OCI-LY7 (cell line): ENCODE data around the gene NUBP1. TPM values are rescaled to one million over a fixed set of nuclear protein-coding genes. Genes with fewer than 3 reads are reported as not detected.
"Not testable (repeated sequence)": the region's sequence is repeated elsewhere in the genome, so short reads cannot be mapped to it uniquely, and the experiment has no call there.

Experiments used
- BruUV-seq: library from RNA; stranded (reverse); fragments of 400-500 nt; replicated peaks from 2 replicates; lab custom pipeline; 2021; lab: Mats Ljungman, UMichigan
- CTCF ChIA-PET: fragments of 300-600 bp; sonication (Branson Sonifier 250); formaldehyde crosslinking; loops from one replicate; lab custom pipeline; 2022; ENCODE audit warnings: antibody characterized with exemption; ENCODE audit not compliant: unreplicated experiment; lab: Charles Lee
- POLR2A ChIA-PET: fragments of 300-600 bp; sonication (Branson Sonifier 250); formaldehyde crosslinking; loops from one replicate; lab custom pipeline; 2022; ENCODE audit warnings: antibody characterized with exemption; lab: Charles Lee
- DNase-seq: peaks from one replicate; pipeline ENCODE4 v3.0.0-alpha.2; 2015; ENCODE audit warnings: low spot score
- H2AFZ ChIP-seq: fragments of 200-600 bp; sonication (generic), shearing (Covaris generic); 2 replicates; pipeline ENCODE4 v1.6.1; 2014; ENCODE audit warnings: mild to moderate bottlenecking, antibody characterized with exemption, low read length, moderate library complexity
- H3K27ac ChIP-seq: fragments of 200-600 bp; sonication (generic); 2 replicates; pipeline ENCODE4 v1.5.1; 2014; ENCODE audit warnings: mixed run types, low read depth, mild to moderate bottlenecking, moderate library complexity, low read length, inconsistent platforms; ENCODE audit not compliant: poor library complexity, severe bottlenecking
- H3K36me3 ChIP-seq: fragments of 200-600 bp; sonication (generic); 2 replicates; pipeline ENCODE4 v1.6.1; 2014; ENCODE audit warnings: mild to moderate bottlenecking, antibody characterized with exemption, low read length, moderate library complexity, mixed read lengths; ENCODE audit not compliant: insufficient read depth
- H3K4me1 ChIP-seq: fragments of 200-600 bp; sonication (generic); 2 replicates; pipeline ENCODE4 v1.5.1; 2014; ENCODE audit warnings: mild to moderate bottlenecking, low read length; ENCODE audit not compliant: insufficient read depth, poor library complexity, severe bottlenecking
- H3K4me2 ChIP-seq: fragments of 200-600 bp; sonication (generic); 2 replicates; pipeline ENCODE4 v1.6.1; 2014; ENCODE audit warnings: mild to moderate bottlenecking, low read length
- H3K4me3 ChIP-seq: fragments of 200-600 bp; sonication (generic); 2 replicates; pipeline ENCODE4 v1.5.1; 2014; ENCODE audit warnings: mild to moderate bottlenecking, low read depth, low read length; ENCODE audit not compliant: poor library complexity, severe bottlenecking
- H3K79me2 ChIP-seq: fragments of 200-600 bp; sonication (generic); 2 replicates; pipeline ENCODE4 v1.6.1; 2016; ENCODE audit warnings: low read depth, mild to moderate bottlenecking, low read length, moderate library complexity, mixed read lengths; ENCODE audit not compliant: insufficient read depth
- H3K9me2 ChIP-seq: fragments of 200-600 bp; sonication (generic); 2 replicates; pipeline ENCODE4 v1.6.1; 2016; ENCODE audit warnings: mild to moderate bottlenecking, low read length, mixed read lengths; ENCODE audit not compliant: insufficient read depth
- H3K9me3 ChIP-seq: fragments of 200-600 bp; sonication (generic); 2 replicates; pipeline ENCODE4 v1.6.1; 2014; ENCODE audit warnings: mild to moderate bottlenecking, mixed run types, low read length, mixed read lengths
- H4K20me1 ChIP-seq: fragments of 200-600 bp; sonication (generic); 2 replicates; pipeline ENCODE4 v1.6.1; 2014; ENCODE audit warnings: mild to moderate bottlenecking, antibody characterized with exemption, low read length, moderate library complexity, mixed read lengths; ENCODE audit not compliant: insufficient read depth
- EZH2phosphoT487 ChIP-seq: fragments of 200-600 bp; sonication (generic); IDR thresholded peaks from 2 replicates; pipeline ENCODE4 v1.6.1; 2018; ENCODE audit warnings: low read depth, borderline replicate concordance, mild to moderate bottlenecking, mixed run types, antibody characterized with exemption, low read length, moderate library complexity, mixed read lengths
- intact Hi-C: fragments of 100-400 bp; cut with micrococcal nuclease; formaldehyde crosslinking; loops from one replicate; pipeline ENCODE4 v1.10.0; 2022; ENCODE audit not compliant: unreplicated experiment
- total RNA-seq, 2 experiments: library from RNA; depleted of rRNA in 1 of 2; stranded (reverse); fragments of >200 nt in 1 of 2; shearing (Covaris generic) in 1 of 2; gene quantifications; 2 replicates each; pipeline ENCODE4 v1.2.3, GENCODE V29; 2014 to 2022
- TF ChIP-seq, protein P1 (sequence below): fragments of 200-600 bp; sonication (generic); conservative IDR thresholded peaks from 2 replicates; pipeline ENCODE4 v1.5.1; 2014; ENCODE audit warnings: mild to moderate bottlenecking, antibody characterized with exemption, low read length, moderate library complexity, mixed read lengths

NUBP1 gene
- total RNA-seq, 2 experiments from 2014 or later, result 20.7 to 27.4 TPM

GRCh38 chr16:10769381-10769780, 25.7 kb downstream of the NUBP1 start:
- peaks cover 24% of the 10 kb centered on the region for H3K36me3 ChIP-seq

GRCh38 chr16:10770907-10771306, 27.3 kb downstream of the NUBP1 start:
- no peaks in the 10 kb centered on the region for H4K20me1 ChIP-seq
- no TSS peak for BruUV-seq
- H3K79me2 ChIP-seq, result no peaks in the 10 kb centered on the region
- ChIA-PET POLR2A (interaction anchor here (1.4 kb wide), 1 partner anchor 33 kb away, joined by 3 read pairs; no protein-coding TSS in a partner anchor), CTCF (no interaction called here)
- no peak overlapping the region for H3K4me3 ChIP-seq
- peaks cover 15% of the 10 kb centered on the region; the same call in 1 of the 2 replicates for H3K36me3 ChIP-seq
- no peak for TF ChIP-seq EZH2phosphoT487
- TF ChIP-seq, protein P1, sequence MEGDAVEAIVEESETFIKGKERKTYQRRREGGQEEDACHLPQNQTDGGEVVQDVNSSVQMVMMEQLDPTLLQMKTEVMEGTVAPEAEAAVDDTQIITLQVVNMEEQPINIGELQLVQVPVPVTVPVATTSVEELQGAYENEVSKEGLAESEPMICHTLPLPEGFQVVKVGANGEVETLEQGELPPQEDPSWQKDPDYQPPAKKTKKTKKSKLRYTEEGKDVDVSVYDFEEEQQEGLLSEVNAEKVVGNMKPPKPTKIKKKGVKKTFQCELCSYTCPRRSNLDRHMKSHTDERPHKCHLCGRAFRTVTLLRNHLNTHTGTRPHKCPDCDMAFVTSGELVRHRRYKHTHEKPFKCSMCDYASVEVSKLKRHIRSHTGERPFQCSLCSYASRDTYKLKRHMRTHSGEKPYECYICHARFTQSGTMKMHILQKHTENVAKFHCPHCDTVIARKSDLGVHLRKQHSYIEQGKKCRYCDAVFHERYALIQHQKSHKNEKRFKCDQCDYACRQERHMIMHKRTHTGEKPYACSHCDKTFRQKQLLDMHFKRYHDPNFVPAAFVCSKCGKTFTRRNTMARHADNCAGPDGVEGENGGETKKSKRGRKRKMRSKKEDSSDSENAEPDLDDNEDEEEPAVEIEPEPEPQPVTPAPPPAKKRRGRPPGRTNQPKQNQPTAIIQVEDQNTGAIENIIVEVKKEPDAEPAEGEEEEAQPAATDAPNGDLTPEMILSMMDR, result no peak
- no peaks in the 10 kb centered on the region for H3K9me3 ChIP-seq
- H3K4me2 ChIP-seq, result no peak overlapping the region
- H3K27ac ChIP-seq, result no peak overlapping the region
- no peaks in the 10 kb centered on the region for H3K9me2 ChIP-seq
- DNase-seq, result no peak
- intact Hi-C loops, result no loop called here
- H3K4me1 ChIP-seq, result no peaks in the 10 kb centered on the region
- H2AFZ ChIP-seq, result no peak overlapping the region

More at GRCh38 chr16:10769381-10769780, 25.7 kb downstream of the NUBP1 start:
- Histone ChIP-seq H4K20me1 (no peaks in the 10 kb centered on the region), H3K4me1 (no peaks in the 10 kb centered on the region), H3K79me2 (no peaks in the 10 kb centered on the region), H3K9me2 (no peaks in the 10 kb centered on the region), H3K27ac (no peak overlapping the region), H3K9me3 (no peaks in the 10 kb centered on the region), H3K4me3 (no peak overlapping the region), H3K4me2 (no peak overlapping the region), H2AFZ (no peak overlapping the region)
- DNase-seq, result no peak
- no TSS peak for BruUV-seq
- POLR2A ChIA-PET, result no interaction called here
- CTCF ChIA-PET, result no interaction called here
- intact Hi-C loops, result no loop called here
- TF ChIP-seq, protein P1, result no peak
- TF ChIP-seq EZH2phosphoT487, result no peak

- DNase-seq, result no peak
- intact Hi-C loops, result no loop called here
- ChIA-PET POLR2A (no interaction called here), CTCF (no interaction called here)
- H3K36me3 ChIP-seq, result no peaks in the 10 kb centered on the region
- no peak overlapping the region for H3K27ac ChIP-seq
- H3K4me3 ChIP-seq, result no peak overlapping the region
- no TSS peak for BruUV-seq
- H3K4me2 ChIP-seq, result no peak overlapping the region
- no peaks in the 10 kb centered on the region for H3K9me3 ChIP-seq
- no peak for TF ChIP-seq EZH2phosphoT487
- TF ChIP-seq, protein P1, result no peak
- no peaks in the 10 kb centered on the region for H4K20me1 ChIP-seq
- no peaks in the 10 kb centered on the region for H3K4me1 ChIP-seq
- H2AFZ ChIP-seq, result no peak overlapping the region
- H3K79me2 ChIP-seq, result no peaks in the 10 kb centered on the region
- no peaks in the 10 kb centered on the region for H3K9me2 ChIP-seq
Measured at GRCh38 chr16:10776280-10776679, 32.6 kb downstream of the NUBP1 start.

DNA sequence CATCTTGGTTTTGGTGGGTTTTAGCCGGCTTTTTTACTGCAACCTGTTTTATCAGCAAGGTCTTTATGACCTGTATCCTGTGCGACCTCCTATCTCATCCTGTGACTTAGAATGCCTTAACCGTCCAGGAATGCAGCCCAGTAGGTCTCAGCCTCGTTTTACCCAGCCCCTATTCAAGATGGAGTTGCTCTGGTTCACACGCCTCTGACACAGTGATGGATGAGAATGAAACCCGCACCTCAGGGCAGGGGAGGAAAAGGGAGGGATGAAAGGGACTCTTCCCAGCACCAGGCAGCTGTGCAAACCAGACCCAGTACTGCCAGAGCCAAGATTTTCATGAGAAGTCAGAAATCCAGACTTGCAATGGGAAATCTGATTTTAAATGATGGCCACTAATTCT, 33.3 kb downstream of the NUBP1 start:
- H3K4me3 ChIP-seq, H2AFZ ChIP-seq, DNase-seq, BruUV-seq, H3K79me2 ChIP-seq, H3K9me2 ChIP-seq, CTCF ChIA-PET, H3K4me1 ChIP-seq, H4K20me1 ChIP-seq, H3K4me2 ChIP-seq, H3K27ac ChIP-seq, H3K36me3 ChIP-seq, POLR2A ChIA-PET, H3K9me3 ChIP-seq, intact Hi-C loops: not testable (repeated sequence)
